Body of pancreas (tissue), 4 donors: ENCODE results near the gene KLHL18. TPM values are rescaled to one million over a fixed set of nuclear protein-coding genes. Genes with fewer than 3 reads are reported as not detected.
"Not testable (repeated sequence)": the region's sequence is repeated elsewhere in the genome, so short reads cannot be mapped to it uniquely, and the experiment has no call there.

Source experiments
- ATAC-seq: fragments of 150-250 bp; one replicate; pipeline ENCODE4 v1.9.1; 2016
- DNase-seq, 4 donors: peaks; one replicate each; pipeline ENCODE4 v3.0.0-alpha.2; 2019
- H3K27ac ChIP-seq, 4 donors: fragments of 200-600 bp; sonication (generic); 1 replicate in 3 of 4; 2 replicates in 1 of 4; pipeline versions ENCODE4 v1.5.1 to v1.6.1; 2016 to 2019; ENCODE audit warnings: mild to moderate bottlenecking in 1 of 4, mixed read lengths in 1 of 4, moderate library complexity in 1 of 4
- H3K27me3 ChIP-seq, 2 donors: fragments of 200-600 bp; sonication (generic); one replicate each; pipeline ENCODE4 v1.6.0; 2016; ENCODE audit warnings: mild to moderate bottlenecking in 1 of 2
- H3K36me3 ChIP-seq, 2 donors: fragments of 200-600 bp; sonication (generic); replicated peaks in 1 of 2; 2 replicates each; pipeline ENCODE4 v1.5.1; 2016; ENCODE audit warnings: low read depth in 2 of 2; ENCODE audit not compliant: insufficient read depth in 1 of 2
- H3K4me1 ChIP-seq: fragments of 200-600 bp; sonication (generic); one replicate; pipeline ENCODE4 v1.6.0; 2016
- H3K4me3 ChIP-seq, 2 donors: fragments of 200-600 bp; sonication (generic); 1 replicate in 1 of 2; 2 replicates in 1 of 2; pipeline ENCODE4 v1.5.1; 2016 to 2019
- H3K9me3 ChIP-seq, 3 donors: fragments of 200-600 bp; sonication (generic); 1 replicate in 2 of 3; 2 replicates in 1 of 3; pipeline ENCODE4 v1.5.1; 2016
- CTCF ChIP-seq, 7 experiments: fragments of 450-650 bp in 4 of 7; fragments of 200-600 bp in 3 of 7; sonication (generic) in 3 of 7; IDR thresholded peaks; one replicate each; pipeline ENCODE4 v1.5.1; 2016 to 2019; ENCODE audit warnings: antibody characterized with exemption in 7 of 7
- POLR2A ChIP-seq, 3 donors: fragments of 450-650 bp; IDR thresholded peaks; one replicate each; pipeline ENCODE4 v1.6.1; 2016; ENCODE audit warnings: antibody characterized with exemption in 3 of 3, mild to moderate bottlenecking in 2 of 3
- WGBS, 2 donors: methylation state at CpG; one replicate each; pipeline ENCODE4 v1.1.5; 2017; 5-methylcytosine and 5-hydroxymethylcytosine counted together
- intact Hi-C: fragments of 100-400 bp; cut with DNase I; formaldehyde crosslinking; loops from one replicate; pipeline ENCODE4 v1.15.1; 2023
- total RNA-seq, 2 donors: library from RNA; depleted of rRNA; stranded (reverse); fragments of >200 nt; gene quantifications; one replicate each; pipeline ENCODE4 v1.1.0, GENCODE V29; 2016

Gene KLHL18
- total RNA-seq, 2 donors from 2014 or later: 7.3 to 8.6 TPM

- no peak for TF ChIP-seq POLR2A (IDR thresholded peaks at IDR 0.05)
- TF ChIP-seq CTCF (IDR thresholded peaks at IDR 0.05): no peak
- intact Hi-C loops: no loop called here
- no peak overlapping the region for H3K27ac ChIP-seq
- H3K27me3 ChIP-seq: no peaks in the 10 kb centered on the region
- H3K4me1 ChIP-seq: no peaks in the 10 kb centered on the region
- H3K9me3 ChIP-seq: no peaks in the 10 kb centered on the region
- no peaks in the 10 kb centered on the region for H3K36me3 ChIP-seq
- no peak overlapping the region for H3K4me3 ChIP-seq
- ATAC-seq (no peak), DNase-seq (no peak)
- 88 to 91% methylated on average over 4 of the region's 4 CpGs for WGBS, 2 donors
Measured at GRCh38 chr3:47310391-47310790, 27.6 kb downstream of the KLHL18 start.

- Histone ChIP-seq H3K27ac (no peak overlapping the region), H3K4me3 (no peak overlapping the region), H3K9me3 (no peaks in the 10 kb centered on the region), H3K36me3 (no peaks in the 10 kb centered on the region), H3K27me3 (no peaks in the 10 kb centered on the region), H3K4me1 (no peaks in the 10 kb centered on the region)
- ATAC-seq (no peak), DNase-seq (no peak)
- intact Hi-C loops: no loop called here
- WGBS, 2 donors: 94 to 100% methylated on average over 1 of the region's 1 CpG
- TF ChIP-seq CTCF (IDR thresholded peaks at IDR 0.05) (no peak), POLR2A (IDR thresholded peaks at IDR 0.05) (no peak)
Measured at GRCh38 chr3:47313341-47314055, 30.8 kb downstream of the KLHL18 start.

GRCh38 chr3:47314056-47314764 is 31.5 kb downstream of the KLHL18 start:
- no peak overlapping the region for H3K4me3 ChIP-seq
- intact Hi-C loops: no loop called here
- H3K4me1 ChIP-seq: no peaks in the 10 kb centered on the region
- 93% methylated on average over 8 of the region's 8 CpGs for WGBS, 2 donors
- no peak overlapping the region for H3K27ac ChIP-seq
- DNase-seq (no peak), ATAC-seq (no peak)
- no peaks in the 10 kb centered on the region for H3K36me3 ChIP-seq
- TF ChIP-seq CTCF (IDR thresholded peaks at IDR 0.05) (no peak), POLR2A (IDR thresholded peaks at IDR 0.05) (no peak)
- no peaks in the 10 kb centered on the region for H3K9me3 ChIP-seq
- H3K27me3 ChIP-seq: no peaks in the 10 kb centered on the region

GRCh38 chr3:47315069-47315647 is 32.4 kb downstream of the KLHL18 start:
- intact Hi-C loops: no loop called here
- no peak overlapping the region for H3K4me3 ChIP-seq
- no peaks in the 10 kb centered on the region for H3K36me3 ChIP-seq
- TF ChIP-seq CTCF (IDR thresholded peaks at IDR 0.05) (no peak), POLR2A (IDR thresholded peaks at IDR 0.05) (no peak)
- no peaks in the 10 kb centered on the region for H3K4me1 ChIP-seq
- H3K9me3 ChIP-seq: no peaks in the 10 kb centered on the region
- DNase-seq: peak in 2 of 4 donors; percentile 12 to 22
- H3K27me3 ChIP-seq: no peaks in the 10 kb centered on the region
- 73 to 75% methylated on average over 5 of the region's 5 CpGs for WGBS, 2 donors
- ATAC-seq: no peak
- no peak overlapping the region for H3K27ac ChIP-seq

GRCh38 chr3:47316151-47316550 is 33.4 kb downstream of the KLHL18 start:
- DNase-seq, H3K27me3 ChIP-seq, H3K4me1 ChIP-seq, H3K4me3 ChIP-seq, ATAC-seq, H3K27ac ChIP-seq, H3K9me3 ChIP-seq, H3K36me3 ChIP-seq, intact Hi-C loops: not testable (repeated sequence)
- 93% methylated on average over 1 of the region's 1 CpG for WGBS, 2 donors
